Liver (tissue), 3 donors: ENCODE results near the gene WAC.

Experiments
- CTCF ChIP-seq: fragments of 150-350 bp; IDR thresholded peaks from 2 replicates; pipeline ENCODE4 v1.5.1; 2017; ENCODE audit warnings: improper control_type of control experiment, low read depth, low read length; ENCODE audit not compliant: missing input control
- GABPA ChIP-seq, 2 donors: IDR thresholded peaks in 1 of 2; conservative IDR thresholded peaks in 1 of 2; 2 replicates each; pipeline ENCODE4 v1.6.1; 2016; ENCODE audit warnings: antibody characterized with exemption in 2 of 2, mild to moderate bottlenecking in 1 of 2, moderate library complexity in 1 of 2
- JUND ChIP-seq, 2 donors: IDR thresholded peaks; 2 replicates each; pipeline ENCODE4 v1.6.1; 2016; ENCODE audit warnings: antibody characterized with exemption in 2 of 2
- SP1 ChIP-seq: IDR thresholded peaks from 2 replicates; pipeline ENCODE4 v1.6.1; 2018; ENCODE audit warnings: antibody characterized with exemption, mild to moderate bottlenecking
- TAF1 ChIP-seq: conservative IDR thresholded peaks from 2 replicates; pipeline ENCODE4 v1.6.1; 2016; ENCODE audit warnings: antibody characterized with exemption, mild to moderate bottlenecking
- TF ChIP-seq, protein P1 (sequence below): IDR thresholded peaks from 2 replicates; pipeline ENCODE4 v1.6.1; 2016; ENCODE audit warnings: antibody characterized with exemption
- donor health status: healthy.
- donor health status: healthy.

DNA sequence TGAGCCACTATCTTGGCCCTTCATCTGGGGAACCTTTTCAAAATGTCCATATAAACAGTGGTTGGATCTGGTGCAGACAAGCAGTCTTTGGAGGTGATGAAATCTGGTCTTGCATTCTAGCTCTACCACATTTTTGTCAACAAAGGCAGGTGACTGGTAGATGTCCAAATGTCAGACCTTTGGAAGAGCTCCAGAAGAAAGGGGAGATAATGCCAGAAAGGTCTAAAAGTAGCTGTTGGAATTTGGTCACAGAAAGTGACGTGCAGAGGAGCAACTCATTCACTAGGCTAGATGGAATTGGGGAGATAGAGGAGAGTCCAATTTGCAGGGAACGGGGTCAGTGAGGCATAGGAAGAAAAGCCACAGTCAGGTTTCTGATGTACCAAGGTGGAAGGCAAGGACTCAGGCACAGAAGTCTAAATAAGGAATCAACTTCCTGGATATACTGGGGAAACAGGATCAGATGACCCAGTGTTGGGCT lies 36.4 kb upstream of the WAC start:
- no peak for TF ChIP-seq JUND (IDR thresholded peaks at IDR 0.05)
- TF ChIP-seq CTCF: no peak
- no peak for TF ChIP-seq TAF1
- TF ChIP-seq, protein P1, sequence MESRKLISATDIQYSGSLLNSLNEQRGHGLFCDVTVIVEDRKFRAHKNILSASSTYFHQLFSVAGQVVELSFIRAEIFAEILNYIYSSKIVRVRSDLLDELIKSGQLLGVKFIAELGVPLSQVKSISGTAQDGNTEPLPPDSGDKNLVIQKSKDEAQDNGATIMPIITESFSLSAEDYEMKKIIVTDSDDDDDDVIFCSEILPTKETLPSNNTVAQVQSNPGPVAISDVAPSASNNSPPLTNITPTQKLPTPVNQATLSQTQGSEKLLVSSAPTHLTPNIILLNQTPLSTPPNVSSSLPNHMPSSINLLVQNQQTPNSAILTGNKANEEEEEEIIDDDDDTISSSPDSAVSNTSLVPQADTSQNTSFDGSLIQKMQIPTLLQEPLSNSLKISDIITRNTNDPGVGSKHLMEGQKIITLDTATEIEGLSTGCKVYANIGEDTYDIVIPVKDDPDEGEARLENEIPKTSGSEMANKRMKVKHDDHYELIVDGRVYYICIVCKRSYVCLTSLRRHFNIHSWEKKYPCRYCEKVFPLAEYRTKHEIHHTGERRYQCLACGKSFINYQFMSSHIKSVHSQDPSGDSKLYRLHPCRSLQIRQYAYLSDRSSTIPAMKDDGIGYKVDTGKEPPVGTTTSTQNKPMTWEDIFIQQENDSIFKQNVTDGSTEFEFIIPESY: no peak
- no peak for TF ChIP-seq SP1
- no peak for TF ChIP-seq GABPA (IDR thresholded peaks at IDR 0.05 in 1 of 2, conservative IDR thresholded peaks at IDR 0.05 in 1 of 2)
